ENCODE results near the gene SDK1.
A peak's percentile ranks its signal among the peaks of the same experiment; 100 is the strongest.

Gene SDK1

GRCh38 chr7:3300651-3301448, at the start of gene SDK1:
Gene SDK1, plus strand, starts transcription at chr7:3301252. Its CDS starts 335 bp downstream, at chr7:3301587.
- peak; percentile 80 for DNase-seq (ENCODE audit: low read depth)

DNA sequence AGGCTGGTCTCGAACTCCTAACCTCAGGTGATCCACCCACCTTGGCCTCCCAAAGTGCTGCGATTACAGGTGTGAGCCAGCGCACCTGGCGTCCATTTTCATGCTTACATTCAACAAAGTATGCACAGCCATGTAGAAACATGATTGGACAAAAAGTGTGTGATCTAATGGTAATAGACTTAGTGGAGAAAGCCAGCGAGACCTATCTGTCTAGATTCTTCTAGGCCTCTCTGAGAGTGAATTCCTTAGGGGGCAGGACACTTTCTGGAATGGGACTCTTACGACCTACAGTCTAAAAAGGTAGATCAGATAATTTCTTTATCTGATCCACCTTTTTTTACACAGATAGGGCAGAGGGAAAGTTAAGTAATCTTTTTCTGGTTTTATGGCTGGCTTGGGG, 46.3 kb upstream of the SDK1 start:
- DNase-seq (ENCODE audit: low read depth), result no peak
- no peak overlapping the region for H3K4me3 ChIP-seq (ENCODE audit: low read length)
- no peak for TF ChIP-seq CTCF (conservative IDR thresholded peaks at IDR 0.05; ENCODE audit: low read length)

More at GRCh38 chr7:3300651-3301448, at the start of gene SDK1:
- no peak within 1 kb of the TSS for H3K4me3 ChIP-seq (ENCODE audit: low read length)
- no peak; the same call in 1 of the 2 replicates for TF ChIP-seq CTCF (conservative IDR thresholded peaks at IDR 0.05; ENCODE audit: low read length)

- peak overlapping the region; percentile 63 for H3K4me3 ChIP-seq (ENCODE audit: low read length)
- no peak for TF ChIP-seq CTCF (conservative IDR thresholded peaks at IDR 0.05; ENCODE audit: low read length)
- DNase-seq (ENCODE audit: low read depth), result no peak
These were observed 41.2 kb upstream of the SDK1 start for GRCh38 chr7:3259711-3260400.

- peak; percentile 33 for DNase-seq (ENCODE audit: low read depth)
- TF ChIP-seq CTCF (conservative IDR thresholded peaks at IDR 0.05; ENCODE audit: low read length), result no peak
- peak overlapping the region; percentile 63 for H3K4me3 ChIP-seq (ENCODE audit: low read length)
These were observed 40.7 kb upstream of the SDK1 start for GRCh38 chr7:3260401-3260715.

GRCh38 chr7:3264693-3265339, 36.2 kb upstream of the SDK1 start:
- no peak for DNase-seq (ENCODE audit: low read depth)
- no peak overlapping the region for H3K4me3 ChIP-seq (ENCODE audit: low read length)
- TF ChIP-seq CTCF (conservative IDR thresholded peaks at IDR 0.05; ENCODE audit: low read length), result no peak

- no peak for DNase-seq (ENCODE audit: low read depth)
- TF ChIP-seq CTCF (conservative IDR thresholded peaks at IDR 0.05; ENCODE audit: low read length), result no peak
- no peak overlapping the region for H3K4me3 ChIP-seq (ENCODE audit: low read length)
These were observed 35.7 kb upstream of the SDK1 start for GRCh38 chr7:3265388-3265787.

Measured in AG10803 (cell line).